Neural cell (in vitro differentiated cells): ENCODE results near the gene PWWP2B. TPM values are rescaled to one million over a fixed set of nuclear protein-coding genes. Genes with fewer than 3 reads are reported as not detected.

Experiments
- H2AFZ ChIP-seq: fragments of 200-600, 300-800 bp; sonication (generic), shearing (Covaris generic); 2 replicates; pipeline ENCODE4 v1.6.0; 2014; ENCODE audit warnings: low read depth, mild to moderate bottlenecking, antibody characterized with exemption, low read length, moderate library complexity
- H3F3A ChIP-seq: fragments of 200-600 bp; shearing (Covaris generic); 2 replicates; pipeline ENCODE4 v1.6.1; 2016; ENCODE audit warnings: mild to moderate bottlenecking, moderate library complexity, mixed read lengths, antibody characterized with exemption, low read length; ENCODE audit not compliant: insufficient read depth, poor library complexity, severe bottlenecking
- H3K27ac ChIP-seq: fragments of 200-600, 300-800 bp; sonication (generic), shearing (Covaris generic); 2 replicates; pipeline ENCODE4 v1.5.1; 2014; ENCODE audit warnings: mild to moderate bottlenecking, low read length, moderate library complexity
- H3K27me3 ChIP-seq: fragments of 300-800, 200-600 bp; sonication (generic), shearing (Covaris generic); 2 replicates; pipeline ENCODE4 v1.6.0; 2014; ENCODE audit warnings: mild to moderate bottlenecking, low read depth, low read length, moderate library complexity; ENCODE audit not compliant: insufficient read depth
- H3K36me3 ChIP-seq: fragments of 300-800, 200-600 bp; sonication (generic), shearing (Covaris generic); 2 replicates; pipeline ENCODE4 v1.5.1; 2014; ENCODE audit warnings: mild to moderate bottlenecking, antibody characterized with exemption, low read length, moderate library complexity; ENCODE audit not compliant: insufficient read depth
- H3K4me2 ChIP-seq: fragments of 300-800, 200-600 bp; sonication (generic), shearing (Covaris generic); 2 replicates; pipeline ENCODE4 v1.6.0; 2014; ENCODE audit warnings: mild to moderate bottlenecking, low read length
- H3K4me3 ChIP-seq: fragments of 300-800, 200-600 bp; sonication (generic), shearing (Covaris generic); 2 replicates; pipeline ENCODE4 v1.5.1; 2014; ENCODE audit warnings: mild to moderate bottlenecking, low read length, moderate library complexity
- H3K79me2 ChIP-seq: fragments of 200-600 bp; shearing (Covaris generic); replicated peaks from 2 replicates; pipeline ENCODE4 v1.6.0; 2014; ENCODE audit warnings: mild to moderate bottlenecking, low read length, moderate library complexity; ENCODE audit not compliant: insufficient read depth
- H3K9ac ChIP-seq: fragments of 300-800, 200-600 bp; sonication (generic), shearing (Covaris generic); 2 replicates; pipeline ENCODE4 v1.6.1; 2016; ENCODE audit warnings: mild to moderate bottlenecking, low read length, mixed read lengths
- H3K9me2 ChIP-seq: fragments of 200-600 bp; shearing (Covaris generic); 2 replicates; pipeline ENCODE4 v1.6.1; 2016; ENCODE audit warnings: mild to moderate bottlenecking, low read length, mixed read lengths; ENCODE audit not compliant: insufficient read depth
- H3K9me3 ChIP-seq: fragments of 200-600, 300-800 bp; sonication (generic), shearing (Covaris generic); 2 replicates; pipeline ENCODE4 v1.6.1; 2016; ENCODE audit warnings: mild to moderate bottlenecking, mixed run types, low read length, moderate library complexity, mixed read lengths
- H4K20me1 ChIP-seq: fragments of 200-600 bp; shearing (Covaris generic); 2 replicates; pipeline ENCODE4 v1.6.1; 2016; ENCODE audit warnings: mild to moderate bottlenecking, mixed run types; ENCODE audit not compliant: insufficient read depth
- EP300 ChIP-seq: fragments of 450-650 bp; conservative IDR thresholded peaks from 2 replicates; pipeline ENCODE4 v1.6.1; 2014; ENCODE audit warnings: antibody characterized with exemption, mild to moderate bottlenecking, moderate library complexity; ENCODE audit not compliant: poor library complexity, severe bottlenecking
- EZH2 ChIP-seq: fragments of 200-600, 300-800 bp; shearing (Covaris generic), sonication (generic); IDR thresholded peaks from 2 replicates; pipeline ENCODE4 v1.6.1; 2014; ENCODE audit warnings: antibody characterized with exemption, low read length, borderline replicate concordance, mild to moderate bottlenecking; ENCODE audit not compliant: insufficient read depth, poor library complexity, severe bottlenecking
- MXI1 ChIP-seq: fragments of 450-650 bp; conservative IDR thresholded peaks from 2 replicates; pipeline ENCODE4 v1.6.1; 2014; ENCODE audit warnings: antibody characterized with exemption, mild to moderate bottlenecking; ENCODE audit not compliant: poor library complexity, severe bottlenecking
- POLR2AphosphoS5 ChIP-seq: IDR thresholded peaks from 2 replicates; pipeline ENCODE4 v1.6.1; 2012
- RAD21 ChIP-seq: fragments of 450-650 bp; conservative IDR thresholded peaks from 2 replicates; pipeline ENCODE4 v1.6.1; 2014; ENCODE audit warnings: antibody characterized with exemption, mild to moderate bottlenecking, moderate library complexity
- polyA plus RNA-seq: library from polyadenylated mRNA; depleted of rRNA; stranded (reverse); fragments of >200 nt; gene quantifications from 2 replicates; pipeline ENCODE4 v1.2.3, GENCODE V29; 2014
- TF ChIP-seq, protein P1 (sequence below): IDR thresholded peaks from 2 replicates; pipeline ENCODE4 v1.6.1; 2012; ENCODE audit warnings: borderline replicate concordance

PWWP2B gene
- polyA plus RNA-seq, 1 donor from 2014 or later, result 13.0 TPM

DNA sequence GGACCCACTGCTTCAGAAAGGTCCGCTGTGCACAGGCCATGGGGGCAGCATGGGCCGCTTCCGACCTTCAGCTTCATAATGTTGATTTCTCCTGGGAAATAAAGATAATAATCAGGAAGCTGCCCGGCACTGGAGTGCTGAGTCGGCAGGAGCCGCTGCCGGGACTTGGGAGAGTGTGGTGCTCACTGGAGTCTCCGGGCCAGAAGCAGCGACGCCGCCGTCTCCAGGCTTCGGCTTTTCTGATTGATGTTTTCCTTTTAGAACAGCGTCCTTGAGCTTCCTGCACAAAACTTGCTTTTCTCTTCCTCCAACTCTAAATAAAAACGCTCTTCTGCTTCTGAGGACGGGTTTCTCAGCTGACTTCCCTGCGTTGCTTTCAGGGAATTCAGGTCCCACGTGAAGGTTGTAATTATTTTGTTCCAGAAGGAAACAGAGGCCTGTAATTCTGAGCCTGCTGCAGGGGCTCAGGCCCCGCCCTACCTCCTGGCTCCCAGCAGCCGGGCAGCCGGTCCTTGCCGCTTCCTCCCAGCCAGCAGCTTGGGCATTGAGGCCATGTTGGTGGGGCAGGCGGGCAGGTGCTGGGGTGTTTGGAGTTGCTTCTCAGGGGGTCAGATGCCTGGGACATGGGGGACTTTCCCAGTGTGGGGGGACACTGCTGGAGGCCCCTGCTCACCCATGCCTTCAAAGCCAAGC, 14.7 kb downstream of the PWWP2B start:
- H3K79me2 ChIP-seq, result no peaks in the 10 kb centered on the region
- no peak overlapping the region for H3K4me2 ChIP-seq
- no peak overlapping the region for H2AFZ ChIP-seq
- no peaks in the 10 kb centered on the region for H3K9me3 ChIP-seq
- H3K27ac ChIP-seq, result no peak overlapping the region
- TF ChIP-seq, protein P1, sequence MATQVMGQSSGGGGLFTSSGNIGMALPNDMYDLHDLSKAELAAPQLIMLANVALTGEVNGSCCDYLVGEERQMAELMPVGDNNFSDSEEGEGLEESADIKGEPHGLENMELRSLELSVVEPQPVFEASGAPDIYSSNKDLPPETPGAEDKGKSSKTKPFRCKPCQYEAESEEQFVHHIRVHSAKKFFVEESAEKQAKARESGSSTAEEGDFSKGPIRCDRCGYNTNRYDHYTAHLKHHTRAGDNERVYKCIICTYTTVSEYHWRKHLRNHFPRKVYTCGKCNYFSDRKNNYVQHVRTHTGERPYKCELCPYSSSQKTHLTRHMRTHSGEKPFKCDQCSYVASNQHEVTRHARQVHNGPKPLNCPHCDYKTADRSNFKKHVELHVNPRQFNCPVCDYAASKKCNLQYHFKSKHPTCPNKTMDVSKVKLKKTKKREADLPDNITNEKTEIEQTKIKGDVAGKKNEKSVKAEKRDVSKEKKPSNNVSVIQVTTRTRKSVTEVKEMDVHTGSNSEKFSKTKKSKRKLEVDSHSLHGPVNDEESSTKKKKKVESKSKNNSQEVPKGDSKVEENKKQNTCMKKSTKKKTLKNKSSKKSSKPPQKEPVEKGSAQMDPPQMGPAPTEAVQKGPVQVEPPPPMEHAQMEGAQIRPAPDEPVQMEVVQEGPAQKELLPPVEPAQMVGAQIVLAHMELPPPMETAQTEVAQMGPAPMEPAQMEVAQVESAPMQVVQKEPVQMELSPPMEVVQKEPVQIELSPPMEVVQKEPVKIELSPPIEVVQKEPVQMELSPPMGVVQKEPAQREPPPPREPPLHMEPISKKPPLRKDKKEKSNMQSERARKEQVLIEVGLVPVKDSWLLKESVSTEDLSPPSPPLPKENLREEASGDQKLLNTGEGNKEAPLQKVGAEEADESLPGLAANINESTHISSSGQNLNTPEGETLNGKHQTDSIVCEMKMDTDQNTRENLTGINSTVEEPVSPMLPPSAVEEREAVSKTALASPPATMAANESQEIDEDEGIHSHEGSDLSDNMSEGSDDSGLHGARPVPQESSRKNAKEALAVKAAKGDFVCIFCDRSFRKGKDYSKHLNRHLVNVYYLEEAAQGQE, result no peak
- TF ChIP-seq RAD21 (no peak), POLR2AphosphoS5 (no peak), EP300 (no peak), EZH2 (no peak)
- H3F3A ChIP-seq, result no peaks in the 10 kb centered on the region
- H3K4me3 ChIP-seq, result no peak overlapping the region
- no peaks in the 10 kb centered on the region for H3K27me3 ChIP-seq
- no peaks in the 10 kb centered on the region for H3K9me2 ChIP-seq
- H3K9ac ChIP-seq, result no peak overlapping the region
- H3K36me3 ChIP-seq, result no peaks in the 10 kb centered on the region
- H4K20me1 ChIP-seq, result no peaks in the 10 kb centered on the region

- Histone ChIP-seq H3K27me3 (no peaks in the 10 kb centered on the region), H2AFZ (no peak overlapping the region), H3K36me3 (no peaks in the 10 kb centered on the region), H4K20me1 (no peaks in the 10 kb centered on the region), H3F3A (no peaks in the 10 kb centered on the region), H3K4me3 (no peak overlapping the region), H3K79me2 (no peaks in the 10 kb centered on the region), H3K4me2 (no peak overlapping the region), H3K9ac (no peak overlapping the region), H3K27ac (no peak overlapping the region), H3K9me2 (no peaks in the 10 kb centered on the region), H3K9me3 (no peaks in the 10 kb centered on the region)
- TF ChIP-seq EP300, result no peak
Observed at GRCh38 chr10:132412316-132413192, 15.6 kb downstream of the PWWP2B start.

DNA sequence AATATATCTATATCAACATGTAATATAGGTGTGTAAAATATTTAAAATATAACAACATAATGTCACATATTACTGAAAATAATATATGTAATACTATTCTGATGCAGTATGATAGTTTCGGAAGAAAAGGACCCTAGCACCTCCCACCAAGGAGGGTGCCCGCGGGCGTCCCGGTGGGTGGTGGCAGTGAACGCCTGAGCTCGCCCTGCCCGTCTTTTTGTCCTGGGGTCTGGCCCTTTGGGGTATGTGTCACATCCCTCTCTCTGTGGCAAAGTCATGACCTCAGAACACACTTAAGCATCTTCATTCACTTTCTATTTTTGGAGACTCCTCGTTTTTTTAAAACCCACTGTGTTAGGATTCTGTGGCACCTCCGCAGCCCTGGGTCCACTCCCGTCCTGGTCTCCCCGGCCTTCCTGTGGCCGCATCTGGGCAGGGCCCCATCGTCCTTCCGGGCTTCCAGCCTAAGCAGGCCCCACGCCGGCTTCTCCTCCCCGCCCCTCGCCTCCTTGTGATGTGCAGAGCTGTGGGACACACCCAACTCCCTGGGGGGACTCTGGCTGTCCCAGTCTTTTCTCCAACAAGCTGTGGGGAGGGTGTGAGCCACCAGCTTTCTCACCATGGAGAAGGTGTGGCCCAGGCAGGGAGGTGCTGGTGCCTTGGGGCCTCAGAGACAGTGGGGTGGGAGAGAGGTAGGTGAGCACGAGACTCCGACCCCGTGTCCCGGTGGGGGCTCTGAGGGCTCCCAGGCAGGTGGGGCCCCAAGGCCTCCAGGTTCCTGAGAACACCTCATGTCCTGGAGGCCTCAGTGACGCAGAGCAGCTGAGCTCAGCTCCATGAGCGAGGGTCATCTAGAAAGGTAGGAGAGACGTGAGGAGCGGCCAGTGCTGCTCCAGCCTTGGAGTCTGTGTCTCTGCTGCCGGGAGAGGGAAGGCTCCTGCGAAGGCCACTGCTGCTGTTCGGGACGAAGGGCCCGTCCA, 16.5 kb downstream of the PWWP2B start:
- H3K27me3 ChIP-seq, result no peaks in the 10 kb centered on the region
- no peaks in the 10 kb centered on the region for H3K9me2 ChIP-seq
- no peaks in the 10 kb centered on the region for H4K20me1 ChIP-seq
- H3K9ac ChIP-seq, result no peak overlapping the region
- H3K4me2 ChIP-seq, result no peak overlapping the region
- H3K36me3 ChIP-seq, result no peaks in the 10 kb centered on the region
- no peaks in the 10 kb centered on the region for H3K9me3 ChIP-seq
- TF ChIP-seq, protein P1, result no peak
- no peak for TF ChIP-seq RAD21
- no peak for TF ChIP-seq MXI1
- TF ChIP-seq POLR2AphosphoS5, result no peak
- no peaks in the 10 kb centered on the region for H3F3A ChIP-seq
- no peak overlapping the region for H2AFZ ChIP-seq
- no peak overlapping the region for H3K27ac ChIP-seq
- no peaks in the 10 kb centered on the region for H3K79me2 ChIP-seq
- no peak overlapping the region for H3K4me3 ChIP-seq
